BJ (cell line): ENCODE measurements around the gene MYO10. TPM values are rescaled to one million over a fixed set of nuclear protein-coding genes. Genes with fewer than 3 reads are reported as not detected.

ENCODE experiments used
- CTCF ChIA-PET: fragments of 350-600 bp; formaldehyde crosslinking; extraction: SDS; loops from one replicate; lab custom pipeline; 2021; ENCODE audit warnings: antibody characterized with exemption, inconsistent platforms; lab: Yijun Ruan, JAX
- POLR2A ChIA-PET: fragments of 300-600 bp; sonication (Branson Sonifier 250); formaldehyde crosslinking; extraction: SDS; loops from one replicate; lab custom pipeline; 2021; ENCODE audit warnings: antibody characterized with exemption; lab: Charles Lee
- DNase-seq: peaks from one replicate; pipeline ENCODE4 v3.0.0-alpha.2; 2011; ENCODE audit warnings: low read depth
- H3K27me3 ChIP-seq: 2 replicates; pipeline ENCODE4 v1.6.0; 2011; ENCODE audit warnings: low read length; ENCODE audit not compliant: control insufficient read depth, insufficient read depth
- H3K36me3 ChIP-seq: 2 replicates; pipeline ENCODE4 v1.5.1; 2011; ENCODE audit warnings: low read length; ENCODE audit not compliant: control insufficient read depth, insufficient read depth
- H3K4me3 ChIP-seq: 2 replicates; pipeline ENCODE4 v1.5.1; 2011; ENCODE audit warnings: low read depth, mild to moderate bottlenecking, control low read depth, low read length
- polyA plus RNA-seq: library from polyadenylated mRNA; depleted of rRNA; stranded (reverse); fragments of >200 nt; gene quantifications from 2 replicates; pipeline ENCODE4 v1.2.3, GENCODE V29; 2011
- TF ChIP-seq, protein P1 (sequence below): IDR thresholded peaks from 2 replicates; pipeline ENCODE4 v1.5.1; 2011; ENCODE audit warnings: low read depth, mild to moderate bottlenecking, control low read depth, inconsistent platforms, low read length, moderate library complexity; ENCODE audit not compliant: insufficient read depth

The MYO10 gene
- polyA plus RNA-seq, 1 experiment: 17.1 TPM

GRCh38 chr5:16926417-16926816 lies 9.7 kb downstream of the MYO10 start:
- no peak for DNase-seq
- TF ChIP-seq, protein P1, sequence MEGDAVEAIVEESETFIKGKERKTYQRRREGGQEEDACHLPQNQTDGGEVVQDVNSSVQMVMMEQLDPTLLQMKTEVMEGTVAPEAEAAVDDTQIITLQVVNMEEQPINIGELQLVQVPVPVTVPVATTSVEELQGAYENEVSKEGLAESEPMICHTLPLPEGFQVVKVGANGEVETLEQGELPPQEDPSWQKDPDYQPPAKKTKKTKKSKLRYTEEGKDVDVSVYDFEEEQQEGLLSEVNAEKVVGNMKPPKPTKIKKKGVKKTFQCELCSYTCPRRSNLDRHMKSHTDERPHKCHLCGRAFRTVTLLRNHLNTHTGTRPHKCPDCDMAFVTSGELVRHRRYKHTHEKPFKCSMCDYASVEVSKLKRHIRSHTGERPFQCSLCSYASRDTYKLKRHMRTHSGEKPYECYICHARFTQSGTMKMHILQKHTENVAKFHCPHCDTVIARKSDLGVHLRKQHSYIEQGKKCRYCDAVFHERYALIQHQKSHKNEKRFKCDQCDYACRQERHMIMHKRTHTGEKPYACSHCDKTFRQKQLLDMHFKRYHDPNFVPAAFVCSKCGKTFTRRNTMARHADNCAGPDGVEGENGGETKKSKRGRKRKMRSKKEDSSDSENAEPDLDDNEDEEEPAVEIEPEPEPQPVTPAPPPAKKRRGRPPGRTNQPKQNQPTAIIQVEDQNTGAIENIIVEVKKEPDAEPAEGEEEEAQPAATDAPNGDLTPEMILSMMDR: no peak
- H3K4me3 ChIP-seq: no peak overlapping the region
- no peaks in the 10 kb centered on the region for H3K27me3 ChIP-seq
- CTCF ChIA-PET: interaction anchor here (0.6 to 1.9 kb wide), 4 partner anchors 55 to 264 kb away, joined by 3 to 8 read pairs (median 4); no protein-coding TSS in a partner anchor
- H3K36me3 ChIP-seq: peaks cover 1% of the 10 kb centered on the region; the same call in 1 of the 2 replicates
- POLR2A ChIA-PET: no interaction called here

GRCh38 chr5:16924206-16924605 lies 11.9 kb downstream of the MYO10 start:
- no peaks in the 10 kb centered on the region for H3K36me3 ChIP-seq
- DNase-seq: no peak
- no peaks in the 10 kb centered on the region for H3K27me3 ChIP-seq
- no peak overlapping the region for H3K4me3 ChIP-seq
- CTCF ChIA-PET: interaction anchor here (1.3 kb wide), 1 partner anchor 266 kb away, joined by 5 read pairs; no protein-coding TSS in a partner anchor
- POLR2A ChIA-PET: no interaction called here
- TF ChIP-seq, protein P1: no peak

GRCh38 chr5:16922430-16922829 lies 13.7 kb downstream of the MYO10 start:
- no peak for DNase-seq
- Histone ChIP-seq H3K4me3 (no peak overlapping the region), H3K36me3 (no peaks in the 10 kb centered on the region), H3K27me3 (no peaks in the 10 kb centered on the region)
- TF ChIP-seq, protein P1: no peak
- CTCF ChIA-PET: interaction anchor here (0.6 to 2.0 kb wide), 4 partner anchors 11 to 267 kb away, joined by 3 to 8 read pairs (median 4); no protein-coding TSS in a partner anchor
- POLR2A ChIA-PET: no interaction called here

DNA sequence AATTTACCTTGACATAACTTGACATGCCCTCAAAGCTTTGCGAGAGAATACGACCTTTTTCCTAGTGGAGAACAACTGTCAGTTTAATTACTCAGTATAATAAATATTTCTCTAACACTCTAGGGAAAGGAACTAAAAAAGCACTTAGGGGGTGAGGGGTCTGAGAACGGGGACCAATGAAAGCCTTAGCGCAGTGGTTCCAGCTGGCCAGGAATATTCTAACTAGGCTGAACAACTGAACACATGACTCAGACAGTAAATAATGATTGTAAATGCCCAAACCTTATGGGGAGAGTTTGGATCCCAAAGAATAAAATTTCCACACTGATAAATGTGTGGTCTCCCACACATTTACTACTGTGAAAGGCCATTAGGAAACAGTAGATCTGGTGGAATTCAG lies 14.9 kb downstream of the MYO10 start:
- TF ChIP-seq, protein P1: no peak
- no peak for DNase-seq
- CTCF ChIA-PET: interaction anchor here (1.0 to 2.0 kb wide), 2 partner anchors 115 to 269 kb away, joined by 3 to 8 read pairs; no protein-coding TSS in a partner anchor
- H3K4me3 ChIP-seq: no peak overlapping the region
- H3K36me3 ChIP-seq: no peaks in the 10 kb centered on the region
- no peaks in the 10 kb centered on the region for H3K27me3 ChIP-seq
- POLR2A ChIA-PET: no interaction called here

DNA sequence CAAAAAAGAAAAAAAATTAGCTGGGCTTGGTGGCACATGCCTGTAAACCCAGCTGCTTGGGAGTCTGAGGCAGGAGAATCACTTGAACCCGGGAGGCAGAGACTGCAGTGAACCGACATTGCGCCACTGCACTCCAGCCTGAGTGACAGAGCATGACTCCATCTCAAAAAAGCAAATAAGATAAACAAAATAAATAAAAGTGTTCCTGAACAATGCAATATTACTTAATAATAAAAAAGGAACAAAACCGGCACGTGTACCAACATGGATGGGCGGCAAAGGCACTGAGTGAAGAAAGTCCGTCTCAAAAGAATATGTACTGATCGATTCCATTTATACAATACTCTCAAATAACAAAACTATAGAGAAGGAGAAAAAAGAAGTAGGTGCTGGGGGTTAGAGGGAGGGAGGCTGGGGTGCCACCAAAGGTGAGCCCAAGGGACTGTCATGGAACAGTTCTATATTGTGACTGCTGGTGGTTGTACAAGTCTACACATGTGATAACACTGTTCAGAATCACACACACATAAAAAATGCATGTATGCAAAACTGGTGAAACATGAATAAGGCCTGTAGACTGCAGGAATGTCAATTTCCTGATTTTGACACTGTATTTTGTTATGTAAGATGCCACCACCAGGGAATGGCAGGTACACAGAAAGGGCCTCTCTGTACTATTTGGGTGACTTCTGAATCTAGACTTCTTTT lies 15.8 kb downstream of the MYO10 start:
- no peaks in the 10 kb centered on the region for H3K27me3 ChIP-seq
- DNase-seq: no peak
- TF ChIP-seq, protein P1: no peak
- H3K36me3 ChIP-seq: no peaks in the 10 kb centered on the region
- ChIA-PET CTCF (interaction anchor here (0.6 kb wide), 1 partner anchor 215 kb away, joined by 3 read pairs; no protein-coding TSS in a partner anchor), POLR2A (no interaction called here)
- no peak overlapping the region for H3K4me3 ChIP-seq
